HG03097 (cell line): ENCODE data around the gene ZNF527.
"Not testable (repeated sequence)": the region's sequence is repeated elsewhere in the genome, so short reads cannot be mapped to it uniquely, and the experiment has no call there.

Experiments
- ATAC-seq: cut with Tn5 transposase; IDR thresholded peaks from one replicate; pipeline ENCODE4 v1.9.1; 2021; ENCODE audit not compliant: unreplicated experiment, low FRiP score

ZNF527 gene

GRCh38 chr19:37370880-37371661 lies at the start of gene ZNF527:
Gene ZNF527 (plus strand): TSS chr19:37371099. CDS start chr19:37374199, 3,100 bp downstream.
- peak; percentile 95 for ATAC-seq

DNA sequence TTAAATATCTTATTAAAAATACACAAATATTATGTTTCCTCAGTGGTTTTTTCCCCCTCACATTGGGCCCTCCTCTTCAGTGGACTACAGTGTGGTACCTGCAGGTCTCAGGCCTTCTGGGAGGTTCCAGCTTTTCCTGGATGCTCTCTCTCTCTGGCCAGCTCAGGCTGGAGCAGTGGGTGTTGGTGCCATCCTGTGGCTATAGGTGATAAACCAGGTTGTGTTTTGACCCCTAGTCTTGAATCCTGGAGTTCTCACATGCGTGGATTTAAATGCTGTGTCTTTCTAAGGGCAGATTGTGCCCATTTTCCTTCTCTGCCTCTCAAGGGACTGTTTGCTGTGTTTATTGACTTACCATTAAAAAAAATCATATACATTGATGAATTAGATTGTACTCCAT lies 41.2 kb upstream of the ZNF527 start:
- ATAC-seq, result no peak

DNA sequence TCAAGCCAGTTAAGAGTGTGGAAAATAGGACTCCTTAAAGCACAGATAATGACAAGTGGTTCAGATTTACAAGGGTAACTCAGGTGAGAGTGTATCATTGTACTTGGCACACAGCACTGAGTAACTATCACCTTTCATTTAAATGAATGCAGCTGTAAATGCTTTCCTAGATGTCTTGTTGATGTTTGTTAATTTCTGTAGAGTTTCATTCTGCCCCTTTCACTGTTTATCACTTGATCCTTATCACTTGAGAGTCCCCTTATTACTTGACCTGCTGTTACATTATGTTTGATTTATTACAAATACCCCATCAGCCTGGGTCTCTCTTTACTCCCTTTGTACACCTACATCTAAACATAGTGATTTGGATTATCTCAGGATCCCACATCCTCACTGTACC lies 38.1 kb upstream of the ZNF527 start:
- ATAC-seq, result no peak

DNA sequence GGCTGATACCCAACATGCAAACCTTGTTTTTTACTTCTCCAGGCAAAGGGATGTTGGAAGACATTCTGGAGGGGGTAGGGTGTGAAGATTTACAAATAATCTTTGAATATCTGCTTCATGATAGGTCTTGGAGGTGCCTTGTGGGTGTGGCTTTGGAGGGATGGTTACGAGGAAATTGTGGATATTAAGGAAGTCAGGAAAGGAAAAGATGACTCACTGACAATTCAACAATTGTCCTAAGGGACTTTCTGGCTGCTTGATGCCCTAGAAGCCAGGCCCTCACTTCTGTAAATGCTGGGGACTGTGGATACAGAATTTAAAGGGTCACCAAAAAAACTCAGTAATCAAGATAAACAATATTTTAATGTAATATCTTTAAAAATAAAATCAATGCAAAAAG lies 37.4 kb upstream of the ZNF527 start:
- no peak for ATAC-seq

- peak; percentile 95 for ATAC-seq
Observed at GRCh38 chr19:37334179-37335071, 36.5 kb upstream of the ZNF527 start.

- no peak for ATAC-seq
Observed at GRCh38 chr19:37342753-37343152, 28.1 kb upstream of the ZNF527 start.

GRCh38 chr19:37346091-37346490 lies 24.8 kb upstream of the ZNF527 start:
- ATAC-seq, result no peak

- no peak for ATAC-seq
Observed at GRCh38 chr19:37348060-37348459, 22.8 kb upstream of the ZNF527 start.

DNA sequence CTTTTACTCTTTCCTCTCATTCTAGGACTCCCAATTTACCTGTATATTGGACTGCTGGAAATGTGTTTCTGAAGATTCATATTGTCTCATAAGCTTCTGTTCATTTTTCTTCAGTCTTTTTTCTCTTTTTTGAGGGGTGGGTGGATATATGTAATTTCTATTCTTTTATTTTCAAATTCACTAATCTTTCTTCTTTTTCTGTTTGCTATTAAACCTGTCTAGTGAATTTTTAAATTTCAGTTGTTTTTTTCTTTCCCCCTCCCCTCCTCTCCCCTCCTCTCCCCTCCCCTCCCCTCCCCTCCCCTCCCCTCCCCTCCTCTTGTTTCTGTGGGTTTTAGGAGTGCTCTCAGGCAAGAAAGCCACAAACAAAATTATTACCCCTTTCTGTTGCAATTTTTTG lies 16.9 kb upstream of the ZNF527 start:
- no peak for ATAC-seq

GRCh38 chr19:37355901-37356300 lies 15.0 kb upstream of the ZNF527 start:
- no peak for ATAC-seq

- no peak for ATAC-seq
Observed at GRCh38 chr19:37361994-37362393, 8.9 kb upstream of the ZNF527 start.

- no peak for ATAC-seq
Observed at GRCh38 chr19:37362733-37363132, 8.2 kb upstream of the ZNF527 start.

GRCh38 chr19:37370386-37370879 lies 466 bp upstream of the ZNF527 start:
- not testable (repeated sequence) for ATAC-seq

DNA sequence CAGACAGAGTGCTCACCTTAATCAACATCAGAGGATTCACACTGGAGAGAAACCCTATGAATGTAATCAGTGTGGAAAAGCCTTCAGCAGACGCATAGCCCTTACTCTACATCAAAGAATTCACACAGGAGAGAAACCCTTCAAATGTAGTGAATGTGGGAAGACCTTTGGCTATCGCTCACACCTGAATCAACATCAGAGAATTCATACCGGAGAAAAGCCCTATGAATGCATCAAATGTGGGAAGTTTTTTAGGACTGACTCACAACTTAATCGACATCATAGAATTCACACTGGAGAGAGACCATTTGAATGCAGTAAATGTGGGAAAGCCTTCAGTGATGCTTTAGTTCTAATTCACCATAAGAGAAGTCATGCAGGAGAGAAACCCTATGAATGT lies 18.3 kb downstream of the ZNF527 start:
- no peak for ATAC-seq

DNA sequence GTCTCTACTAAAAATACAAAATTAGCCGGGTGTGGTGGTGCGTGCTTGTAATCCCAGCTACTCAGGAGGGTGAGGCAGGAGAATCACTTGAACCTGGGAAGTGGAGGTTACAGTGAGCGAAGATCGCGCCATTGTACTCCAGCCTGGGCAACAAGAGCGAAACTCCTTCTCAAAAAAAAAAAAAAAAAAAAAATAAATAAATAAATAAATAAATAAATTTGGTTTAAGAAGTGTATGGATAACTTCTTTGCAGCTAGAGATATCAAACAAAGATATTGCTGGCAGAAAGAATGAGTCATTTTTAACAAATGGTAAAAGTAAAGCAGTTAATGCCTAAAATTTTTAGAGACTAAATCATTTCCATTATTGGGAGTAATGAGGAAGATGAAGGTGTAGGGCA lies 20.5 kb downstream of the ZNF527 start:
- not testable (repeated sequence) for ATAC-seq

- ATAC-seq, result no peak
Observed at GRCh38 chr19:37401078-37401477, 30.2 kb downstream of the ZNF527 start.

- no peak for ATAC-seq
Observed at GRCh38 chr19:37403403-37403802, 32.5 kb downstream of the ZNF527 start.

GRCh38 chr19:37406140-37406846 lies 35.4 kb downstream of the ZNF527 start:
- not testable (repeated sequence) for ATAC-seq

DNA sequence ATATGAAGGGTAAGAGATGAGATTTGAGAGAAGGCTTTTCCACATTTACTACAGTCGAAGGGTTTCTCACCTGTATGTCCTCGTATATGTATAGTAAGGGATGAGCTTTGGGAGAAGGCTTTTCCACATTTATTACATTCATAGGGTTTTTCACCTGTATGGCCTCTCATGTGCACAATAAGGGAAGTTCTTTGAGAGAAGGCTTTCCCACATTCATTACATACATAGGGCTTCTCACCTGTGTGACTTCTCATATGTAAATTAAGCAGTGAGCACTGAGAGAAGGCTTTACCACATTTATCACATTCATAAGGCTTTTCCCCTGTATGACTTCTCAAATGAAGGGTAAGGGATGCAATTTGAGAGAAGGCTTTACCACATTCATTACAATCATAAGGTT lies 41.8 kb downstream of the ZNF527 start:
- ATAC-seq, result no peak

DNA sequence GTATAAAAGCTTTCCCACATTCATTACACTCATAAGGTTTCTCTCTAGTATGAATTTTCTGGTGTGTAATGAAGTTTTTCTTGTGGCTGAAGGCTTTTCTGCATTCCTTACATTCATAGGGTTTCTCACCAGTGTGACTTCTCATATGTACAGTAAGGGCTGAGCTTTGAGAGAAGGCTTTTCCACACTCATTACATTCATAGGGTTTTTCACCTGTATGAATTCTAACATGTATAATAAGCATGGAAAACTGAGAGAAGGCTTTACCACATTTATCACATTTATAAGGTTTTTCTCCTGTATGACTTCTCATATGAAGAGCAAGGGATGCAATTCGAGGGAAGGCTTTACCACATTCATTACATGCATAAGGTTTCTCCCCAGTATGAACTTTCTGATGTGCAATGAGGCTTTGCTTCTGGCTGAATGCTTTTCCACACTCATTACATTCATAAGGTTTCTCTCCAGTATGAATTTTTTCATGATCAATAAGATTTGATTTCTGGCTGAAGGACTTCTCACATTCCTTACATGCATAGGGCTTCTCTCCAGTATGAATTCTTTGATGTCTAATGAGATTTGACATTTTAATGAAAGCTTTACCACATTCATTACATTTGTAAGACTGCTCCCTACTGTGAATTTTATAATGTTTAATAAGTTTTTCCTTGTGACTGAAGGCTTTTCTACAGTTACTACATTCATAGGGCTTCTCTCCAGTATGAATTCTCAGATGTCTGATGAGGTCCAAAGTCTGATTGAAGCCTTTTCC lies 42.6 kb downstream of the ZNF527 start:
- no peak for ATAC-seq
